Transverse colon (tissue), 4 donors: ENCODE results near the gene DNMT3B. TPM values are rescaled to one million over a fixed set of nuclear protein-coding genes. Genes with fewer than 3 reads are reported as not detected.
"Not testable (repeated sequence)": the region's sequence is repeated elsewhere in the genome, so short reads cannot be mapped to it uniquely, and the experiment has no call there.

Source experiments
- DNase-seq: peaks from one replicate; pipeline ENCODE4 v3.0.0-alpha.2; 2019
- H3K27ac ChIP-seq, 4 donors: fragments of 200-600 bp; sonication (generic); 2 replicates each; pipeline ENCODE4 v1.5.1; 2016 to 2018; ENCODE audit warnings: inconsistent platforms in 4 of 4
- H3K27me3 ChIP-seq: fragments of 200-600 bp; sonication (generic); 2 replicates; pipeline ENCODE4 v1.5.1; 2017; ENCODE audit warnings: inconsistent platforms
- H3K36me3 ChIP-seq, 4 donors: fragments of 200-600 bp; sonication (generic); 2 replicates each; pipeline ENCODE4 v1.5.1; 2017 to 2019; ENCODE audit warnings: inconsistent platforms in 4 of 4
- H3K4me1 ChIP-seq, 4 donors: fragments of 200-600 bp; sonication (generic); 2 replicates each; pipeline ENCODE4 v1.5.1; 2017 to 2020; ENCODE audit warnings: inconsistent platforms in 4 of 4
- H3K4me3 ChIP-seq, 4 donors: fragments of 200-600 bp; sonication (generic); 1 replicate in 1 of 4; 2 replicates in 3 of 4; pipeline versions ENCODE4 v1.5.1 to v1.6.1; 2017 to 2019; ENCODE audit warnings: inconsistent platforms in 4 of 4
- H3K9me3 ChIP-seq, 2 donors: fragments of 200-600 bp; sonication (generic); 2 replicates each; pipeline ENCODE4 v1.5.1; 2017 to 2019; ENCODE audit warnings: inconsistent platforms in 2 of 2
- CTCF ChIP-seq, 5 experiments: fragments of 200-600 bp in 3 of 5; fragments of 450-650 bp in 2 of 5; sonication (generic) in 3 of 5; IDR thresholded peaks; 1 replicate in 2 of 5; 2 replicates in 3 of 5; pipeline ENCODE4 v1.5.1; 2016 to 2017; ENCODE audit warnings: antibody characterized with exemption in 5 of 5, inconsistent platforms in 3 of 5, mild to moderate bottlenecking in 2 of 5, moderate library complexity in 1 of 5
- EP300 ChIP-seq: sonication (generic); formaldehyde crosslinking; IDR thresholded peaks from one replicate; pipeline ENCODE4 v1.6.1; 2017; ENCODE audit warnings: antibody characterized with exemption, low read depth
- POLR2A ChIP-seq: fragments of 450-650 bp; IDR thresholded peaks from one replicate; pipeline ENCODE4 v1.6.1; 2016; ENCODE audit warnings: antibody characterized with exemption, mild to moderate bottlenecking, moderate library complexity
- POLR2AphosphoS5 ChIP-seq, 3 donors: sonication (generic); formaldehyde crosslinking; IDR thresholded peaks; one replicate each; pipeline ENCODE4 v1.6.1; 2016; ENCODE audit warnings: antibody characterized with exemption in 3 of 3
- WGBS, 2 donors: methylation state at CpG; one replicate each; pipeline ENCODE4 v1.1.5; 2018; ENCODE audit warnings: low coverage in 1 of 2; 5-methylcytosine and 5-hydroxymethylcytosine counted together
- in situ Hi-C, 4 donors: fragments of 200-750 bp; cut with MboI; loops; one replicate each; pipeline versions ENCODE4 v1.15.0 to v1.15.1; 2017; ENCODE audit warnings: low sequenced_read_pairs in 3 of 4, low pct_ligation_motif_present in 1 of 4, low pct_unique_long_range_greater_than_20kb in 1 of 4
- intact Hi-C: fragments of 100-400 bp; cut with DNase I; formaldehyde crosslinking; loops from one replicate; pipeline ENCODE4 v1.15.1; 2023; ENCODE audit warnings: low total_unique reads
- total RNA-seq, 4 donors: library from RNA; depleted of rRNA; stranded (reverse); fragments of >200 nt; gene quantifications; one replicate each; pipeline ENCODE4 v1.1.0, GENCODE V29; 2016

The DNMT3B gene
- total RNA-seq, 4 donors from 2014 or later, result 0.37 to 6.8 (median 0.67) TPM

- Histone ChIP-seq H3K4me1 (no peaks in the 10 kb centered on the region), H3K36me3 (no peaks in the 10 kb centered on the region), H3K27ac (no peak overlapping the region), H3K9me3 (no peaks in the 10 kb centered on the region), H3K27me3 (no peaks in the 10 kb centered on the region), H3K4me3 (no peak overlapping the region)
- intact Hi-C loops (no loop called here), in situ Hi-C loops (loop anchor here in 1 of 4 donors (25.0 kb wide), 1 partner anchor 281 kb away; no protein-coding TSS in a partner anchor)
- no peak for TF ChIP-seq POLR2AphosphoS5 (IDR thresholded peaks at IDR 0.05)
- no peak for TF ChIP-seq POLR2A
- TF ChIP-seq CTCF (IDR thresholded peaks at IDR 0.05), result no peak
- no peak for TF ChIP-seq EP300
- no peak for DNase-seq
- WGBS, 2 donors, result 86 to 100% methylated on average over 1 to 13 of the region's 13 CpGs
These were observed 30.7 kb downstream of the DNMT3B start for GRCh38 chr20:32792731-32793458.

- Histone ChIP-seq H3K4me3 (no peak overlapping the region), H3K9me3 (no peaks in the 10 kb centered on the region), H3K4me1 (no peaks in the 10 kb centered on the region), H3K27me3 (no peaks in the 10 kb centered on the region), H3K36me3 (no peaks in the 10 kb centered on the region), H3K27ac (no peak overlapping the region)
- in situ Hi-C loops (loop anchor here in 1 of 4 donors (25.0 kb wide), 1 partner anchor 284 kb away; no protein-coding TSS in a partner anchor), intact Hi-C loops (no loop called here)
- TF ChIP-seq CTCF (IDR thresholded peaks at IDR 0.05) (no peak), POLR2A (no peak), EP300 (no peak), POLR2AphosphoS5 (IDR thresholded peaks at IDR 0.05) (no peak)
- no peak for DNase-seq
- 64% methylated on average over 3 of the region's 3 CpGs; no CpG with 5 or more reads in 1 of the 2 donors for WGBS, 2 donors
These were observed 34.3 kb downstream of the DNMT3B start for GRCh38 chr20:32796383-32796948.

GRCh38 chr20:32796981-32797451 is 34.8 kb downstream of the DNMT3B start:
- TF ChIP-seq EP300 (no peak), CTCF (IDR thresholded peaks at IDR 0.05) (no peak), POLR2A (no peak), POLR2AphosphoS5 (IDR thresholded peaks at IDR 0.05) (no peak)
- WGBS, 2 donors, result 81% methylated on average over 10 of the region's 10 CpGs; no CpG with 5 or more reads in 1 of the 2 donors

GRCh38 chr20:32797571-32797970 is 35.4 kb downstream of the DNMT3B start:
- intact Hi-C loops, DNase-seq, H3K4me1 ChIP-seq, H3K9me3 ChIP-seq, H3K4me3 ChIP-seq, H3K27me3 ChIP-seq, H3K27ac ChIP-seq, H3K36me3 ChIP-seq: not testable (repeated sequence)
- in situ Hi-C loops, result loop anchor here in 1 of 4 donors (25.0 kb wide), 1 partner anchor 285 kb away; no protein-coding TSS in a partner anchor
- WGBS, 2 donors, result 83 to 94% methylated on average over 4 to 5 of the region's 5 CpGs

More at GRCh38 chr20:32796981-32797451, 34.8 kb downstream of the DNMT3B start:
- H3K4me3 ChIP-seq, result no peak overlapping the region
- H3K27ac ChIP-seq, result no peak overlapping the region
- intact Hi-C loops (no loop called here), in situ Hi-C loops (loop anchor here in 1 of 4 donors (25.0 kb wide), 1 partner anchor 285 kb away; no protein-coding TSS in a partner anchor)
- H3K4me1 ChIP-seq, result no peaks in the 10 kb centered on the region
- H3K9me3 ChIP-seq, result no peaks in the 10 kb centered on the region
- no peak for DNase-seq
- no peaks in the 10 kb centered on the region for H3K27me3 ChIP-seq
- no peaks in the 10 kb centered on the region for H3K36me3 ChIP-seq
